Fibroblast of lung (primary cell): ENCODE results near the gene VPS29. TPM values are rescaled to one million over a fixed set of nuclear protein-coding genes. Genes with fewer than 3 reads are reported as not detected.

Source experiments
- DNase-seq, 2 donors: peaks; one replicate each; pipeline versions ENCODE4 v3.0.0 to v3.0.0-alpha.2; 2010; ENCODE audit warnings: low read depth in 2 of 2
- H2AFZ ChIP-seq: 2 replicates; pipeline ENCODE4 v1.5.1; 2012; ENCODE audit warnings: low read length, control low read depth, inconsistent platforms
- H3K27ac ChIP-seq: 2 replicates; pipeline ENCODE4 v1.5.1; 2011; ENCODE audit warnings: low read length, control low read depth; ENCODE audit not compliant: insufficient read depth
- H3K27me3 ChIP-seq: 2 replicates; pipeline ENCODE4 v1.5.1; 2011; ENCODE audit warnings: mild to moderate bottlenecking, low read length; ENCODE audit not compliant: control insufficient read depth, insufficient read depth
- H3K36me3 ChIP-seq: 2 replicates; pipeline ENCODE4 v1.5.1; 2011; ENCODE audit warnings: low read length; ENCODE audit not compliant: control insufficient read depth, insufficient read depth
- H3K4me1 ChIP-seq: 2 replicates; pipeline ENCODE4 v1.5.1; 2011; ENCODE audit warnings: low read length; ENCODE audit not compliant: control insufficient read depth, insufficient read depth; ENCODE audit errors: extremely low read depth
- H3K4me2 ChIP-seq: 2 replicates; pipeline ENCODE4 v1.5.1; 2011; ENCODE audit warnings: low read length, control low read depth; ENCODE audit not compliant: insufficient read depth; ENCODE audit errors: extremely low read depth
- H3K4me3 ChIP-seq, 4 experiments: fragments of 200-600 bp in 1 of 4; sonication (generic) in 1 of 4; replicated peaks in 1 of 4; 2 replicates each; pipeline ENCODE4 v1.5.1; 2011 to 2016; ENCODE audit warnings: low read length in 4 of 4, low read depth in 3 of 4, mild to moderate bottlenecking in 3 of 4, control low read depth in 2 of 4, inconsistent platforms in 1 of 4, mixed read lengths in 1 of 4; ENCODE audit not compliant: insufficient read depth in 1 of 4; ENCODE audit errors: control extremely low read depth in 1 of 4
- H3K79me2 ChIP-seq: 2 replicates; pipeline ENCODE4 v1.5.1; 2012; ENCODE audit warnings: mild to moderate bottlenecking, low read length, inconsistent platforms; ENCODE audit not compliant: control insufficient read depth, insufficient read depth
- H3K9ac ChIP-seq: 2 replicates; pipeline ENCODE4 v1.5.1; 2011; ENCODE audit warnings: mild to moderate bottlenecking, low read length, control low read depth; ENCODE audit not compliant: insufficient read depth
- H3K9me3 ChIP-seq: 2 replicates; pipeline ENCODE4 v1.5.1; 2012; ENCODE audit warnings: low read depth, low read length; ENCODE audit not compliant: control insufficient read depth, insufficient read depth
- H4K20me1 ChIP-seq: 2 replicates; pipeline ENCODE4 v1.5.1; 2011; ENCODE audit warnings: low read length; ENCODE audit not compliant: control insufficient read depth, insufficient read depth; ENCODE audit errors: extremely low read depth
- CTCF ChIP-seq, 2 donors: IDR thresholded peaks in 1 of 2; conservative IDR thresholded peaks in 1 of 2; 1 replicate in 1 of 2; 2 replicates in 1 of 2; pipeline ENCODE4 v1.5.1; 2011 to 2012; ENCODE audit warnings: low read length in 2 of 2, control low read depth in 1 of 2, inconsistent platforms in 1 of 2, low read depth in 1 of 2, mild to moderate bottlenecking in 1 of 2
- EZH2 ChIP-seq: IDR thresholded peaks from 2 replicates; pipeline ENCODE4 v1.5.1; 2012; ENCODE audit warnings: low read length, control low read depth, mild to moderate bottlenecking; ENCODE audit errors: missing control alignments
- polyA plus RNA-seq, 2 donors: library from polyadenylated mRNA; depleted of rRNA in 1 of 2; stranded (reverse) in 1 of 2; unstranded in 1 of 2; fragments of >200 nt; gene quantifications; 2 replicates each; pipeline ENCODE4 v1.2.1, GENCODE V29; 2011 to 2012; ENCODE audit warnings: missing spikeins in 1 of 2
- total RNA-seq: library from RNA; depleted of rRNA; stranded (reverse); fragments of >200 nt; gene quantifications from 2 replicates; pipeline ENCODE4 v1.2.1, GENCODE V29; 2014

Gene VPS29
- total and polyA plus RNA-seq, 2 donors (not counting 1 experiment from before 2014, with no cell fraction given), result 52.2 to 210 TPM

GRCh38 chr12:110516995-110517394 lies 15.1 kb upstream of the VPS29 start:
- H3K9ac ChIP-seq, result no peak overlapping the region
- H2AFZ ChIP-seq, result no peak overlapping the region
- H3K4me1 ChIP-seq, result no peaks in the 10 kb centered on the region

GRCh38 chr12:110514363-110514762 lies 12.5 kb upstream of the VPS29 start:
- Histone ChIP-seq H3K9me3 (no peaks in the 10 kb centered on the region), H3K36me3 (no peaks in the 10 kb centered on the region), H4K20me1 (no peaks in the 10 kb centered on the region), H3K27me3 (no peaks in the 10 kb centered on the region), H3K4me3 (no peak overlapping the region), H3K4me2 (no peak overlapping the region), H3K4me1 (no peaks in the 10 kb centered on the region), H3K79me2 (no peaks in the 10 kb centered on the region), H2AFZ (no peak overlapping the region), H3K9ac (no peak overlapping the region), H3K27ac (no peak overlapping the region)
- no peak for TF ChIP-seq CTCF (conservative IDR thresholded peaks at IDR 0.05 in 1 of 2, IDR thresholded peaks at IDR 0.05 in 1 of 2; ENCODE audit: low read depth in 1 of 2, low read length in 2 of 2)
- TF ChIP-seq EZH2, result no peak
- no peak for DNase-seq

More at GRCh38 chr12:110516995-110517394, 15.1 kb upstream of the VPS29 start:
- TF ChIP-seq EZH2 (no peak), CTCF (conservative IDR thresholded peaks at IDR 0.05 in 1 of 2, IDR thresholded peaks at IDR 0.05 in 1 of 2; ENCODE audit: low read depth in 1 of 2, low read length in 2 of 2) (no peak)
- no peaks in the 10 kb centered on the region for H3K27me3 ChIP-seq
- H3K9me3 ChIP-seq, result no peaks in the 10 kb centered on the region
- H4K20me1 ChIP-seq, result no peaks in the 10 kb centered on the region
- H3K79me2 ChIP-seq, result no peaks in the 10 kb centered on the region
- no peak overlapping the region for H3K4me3 ChIP-seq
- no peak overlapping the region for H3K27ac ChIP-seq
- no peak for DNase-seq
- H3K36me3 ChIP-seq, result no peaks in the 10 kb centered on the region
- H3K4me2 ChIP-seq, result no peak overlapping the region

GRCh38 chr12:110513842-110514241 lies 11.9 kb upstream of the VPS29 start:
- Histone ChIP-seq H3K27me3 (no peaks in the 10 kb centered on the region), H3K4me1 (no peaks in the 10 kb centered on the region), H3K4me3 (no peak overlapping the region), H3K79me2 (no peaks in the 10 kb centered on the region), H2AFZ (no peak overlapping the region), H3K9ac (no peak overlapping the region), H3K27ac (no peak overlapping the region), H3K36me3 (no peaks in the 10 kb centered on the region), H3K4me2 (no peak overlapping the region), H4K20me1 (no peaks in the 10 kb centered on the region), H3K9me3 (no peaks in the 10 kb centered on the region)
- DNase-seq, result no peak
- TF ChIP-seq CTCF (conservative IDR thresholded peaks at IDR 0.05 in 1 of 2, IDR thresholded peaks at IDR 0.05 in 1 of 2; ENCODE audit: low read depth in 1 of 2, low read length in 2 of 2), result no peak
- no peak for TF ChIP-seq EZH2
